IPS DF 4.7 (cell line): ENCODE measurements around the gene IL4I1.
"Not testable (repeated sequence)": the region's sequence is repeated elsewhere in the genome, so short reads cannot be mapped to it uniquely, and the experiment has no call there.

ENCODE experiments used
- DNase-seq: peaks from one replicate; pipeline ENCODE4 v3.0.0-alpha.2; 2013; ENCODE audit warnings: low spot score; ENCODE audit errors: extremely low read depth

The IL4I1 gene

DNA sequence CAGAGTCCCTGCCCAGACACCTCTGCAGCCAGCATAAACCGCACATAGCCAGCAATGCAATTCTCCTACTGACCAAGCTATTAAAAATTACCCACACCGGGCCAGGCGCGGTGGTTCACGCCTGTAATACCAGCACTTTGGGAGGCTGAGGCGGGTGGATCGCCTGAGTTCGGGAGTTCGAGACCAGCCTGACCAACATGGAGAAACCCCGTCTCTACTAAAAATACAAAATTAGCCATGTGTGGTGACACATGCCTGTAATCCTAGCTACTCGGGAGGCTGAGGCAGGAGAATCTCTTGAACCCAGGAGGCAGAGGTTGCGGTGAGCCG, 28.2 kb upstream of the IL4I1 start:
- DNase-seq: not testable (repeated sequence)

DNA sequence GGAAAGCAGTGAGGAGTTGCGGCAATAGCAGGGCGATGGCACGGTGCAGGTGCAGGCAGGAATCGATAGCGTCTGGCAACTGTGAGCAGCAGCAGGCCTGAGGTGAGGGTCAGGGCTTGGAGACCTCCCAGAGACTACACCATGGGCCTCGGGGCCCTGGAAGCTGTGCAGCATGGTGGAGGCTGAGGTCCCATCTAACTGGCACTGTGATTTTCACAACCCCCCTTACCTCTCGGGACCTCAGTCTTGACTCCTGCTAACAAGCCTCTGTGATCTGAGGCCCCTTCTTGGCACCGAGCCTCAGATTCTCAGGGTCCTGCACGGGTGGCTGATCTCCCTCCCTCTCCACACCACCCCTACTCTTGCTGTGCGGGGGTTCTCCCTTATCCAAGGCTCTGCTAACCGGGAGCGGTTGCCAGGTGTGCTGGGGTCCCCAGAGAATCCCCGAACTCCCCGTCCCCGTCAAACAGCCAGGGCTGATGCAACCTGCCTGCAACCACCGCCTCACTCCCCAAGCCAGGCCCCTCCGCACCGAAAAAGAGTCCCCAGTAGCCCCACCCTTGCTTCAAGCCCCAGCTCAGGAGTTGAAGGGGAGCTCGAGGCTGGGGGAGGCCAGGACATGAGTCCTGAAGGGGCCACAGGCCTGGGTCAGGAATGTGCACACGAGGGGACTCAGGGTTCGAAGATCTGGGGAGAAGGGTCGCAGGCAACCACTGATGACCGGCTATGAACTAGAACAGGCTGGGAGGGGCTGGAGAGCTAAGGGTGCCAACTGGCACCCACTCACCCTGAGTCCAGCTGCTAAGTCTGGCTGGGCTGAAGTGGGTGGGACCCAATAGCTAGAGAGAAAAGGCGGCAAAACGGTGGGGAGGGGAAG, 27.6 kb upstream of the IL4I1 start:
- DNase-seq: no peak

DNA sequence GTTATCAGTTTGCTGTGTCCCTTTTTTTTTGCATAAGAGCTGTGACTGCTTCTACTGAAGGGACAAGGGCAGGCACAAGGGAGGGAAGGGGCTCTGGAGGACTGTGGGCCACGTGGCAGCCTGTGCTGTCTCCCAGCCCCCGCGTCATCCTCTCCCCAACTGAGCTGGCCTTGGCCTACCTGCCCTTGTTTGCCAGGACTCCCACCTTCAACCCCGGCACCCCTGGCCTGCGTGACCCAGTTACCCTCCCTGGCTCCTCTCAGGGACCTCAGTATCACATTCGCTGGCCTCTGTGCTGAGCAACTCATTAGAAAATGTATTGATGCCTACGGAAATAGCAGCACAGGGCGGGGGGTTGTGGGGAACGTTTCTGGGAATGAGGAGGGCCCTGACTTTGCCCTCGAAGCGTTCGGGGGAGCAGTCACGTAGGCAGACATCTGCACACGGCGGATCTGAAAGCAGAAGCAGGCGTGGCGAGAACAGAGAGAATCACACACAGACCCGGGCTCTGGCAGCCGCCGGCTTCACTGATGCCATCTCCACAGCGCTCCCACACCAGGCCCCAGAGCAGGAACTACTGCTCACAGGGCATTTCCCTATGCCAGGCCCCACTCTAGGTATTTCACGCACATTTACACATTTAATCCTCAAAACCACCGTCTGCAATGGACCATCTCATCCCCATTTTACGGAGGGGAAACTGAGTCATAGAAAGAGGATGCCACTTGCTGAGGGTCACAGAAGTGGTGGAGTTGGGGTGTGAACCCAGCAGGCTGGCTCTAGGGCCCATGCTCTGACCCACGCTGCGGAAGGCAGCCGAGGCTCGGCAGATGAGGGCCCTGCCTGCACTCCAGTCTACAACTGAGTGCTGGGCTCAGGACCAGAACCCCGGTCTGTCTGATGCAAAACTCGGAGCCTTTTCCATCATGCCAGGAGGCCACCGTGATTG, 26.6 kb upstream of the IL4I1 start:
- no peak for DNase-seq

DNA sequence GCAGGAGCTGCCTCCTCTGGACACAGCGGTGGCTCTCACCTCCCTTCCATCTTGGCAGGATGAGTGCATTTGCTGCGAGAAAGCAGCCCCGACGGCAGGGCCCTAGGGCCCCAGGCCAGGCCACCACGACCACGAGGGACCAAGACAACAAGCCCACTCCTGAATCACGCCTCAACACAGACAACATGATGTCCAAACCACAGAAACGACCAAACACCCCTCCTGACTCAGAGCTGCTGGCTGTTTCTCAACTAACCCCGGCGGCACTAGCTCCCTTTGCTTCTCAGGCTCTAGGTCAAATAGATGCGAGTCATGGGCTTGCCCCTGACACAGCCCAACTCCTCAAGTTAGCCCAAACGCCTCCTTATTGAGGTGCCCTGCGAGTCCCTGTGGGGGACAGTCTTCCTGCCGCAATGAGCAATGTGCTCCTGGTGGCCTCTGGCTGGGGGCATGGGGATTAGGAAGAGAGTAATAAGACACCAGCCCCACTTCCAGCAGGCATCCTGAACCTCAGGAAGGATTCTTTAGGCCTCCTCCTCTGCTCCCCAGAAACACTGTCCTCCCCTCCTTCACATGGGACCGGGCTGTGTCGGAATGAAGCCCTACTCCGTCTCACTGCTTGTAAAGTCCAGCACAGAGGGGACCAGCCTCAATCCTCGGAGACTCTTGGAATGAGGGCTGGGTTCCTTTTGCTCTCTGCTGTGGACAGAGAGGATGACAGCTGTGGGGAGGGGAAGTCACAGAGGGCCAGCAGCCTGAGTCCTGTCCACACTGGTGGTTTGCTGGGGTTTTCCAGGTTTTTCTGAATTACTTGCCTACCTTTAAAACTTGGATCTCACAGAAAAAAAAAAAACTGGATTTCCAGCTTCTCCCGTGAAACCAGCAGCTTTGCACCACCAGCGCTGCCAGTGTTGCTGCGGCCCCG, 25.4 kb upstream of the IL4I1 start:
- no peak for DNase-seq

- DNase-seq: no peak
Observed at GRCh38 chr19:49920624-49921363, 24.1 kb upstream of the IL4I1 start.

GRCh38 chr19:49918089-49918488, 21.4 kb upstream of the IL4I1 start:
- no peak for DNase-seq

- no peak for DNase-seq
Observed at GRCh38 chr19:49916839-49917733, 20.4 kb upstream of the IL4I1 start.

- DNase-seq: no peak
Observed at GRCh38 chr19:49915271-49915670, 18.6 kb upstream of the IL4I1 start.

GRCh38 chr19:49913720-49914119, 17.0 kb upstream of the IL4I1 start:
- DNase-seq: no peak

DNA sequence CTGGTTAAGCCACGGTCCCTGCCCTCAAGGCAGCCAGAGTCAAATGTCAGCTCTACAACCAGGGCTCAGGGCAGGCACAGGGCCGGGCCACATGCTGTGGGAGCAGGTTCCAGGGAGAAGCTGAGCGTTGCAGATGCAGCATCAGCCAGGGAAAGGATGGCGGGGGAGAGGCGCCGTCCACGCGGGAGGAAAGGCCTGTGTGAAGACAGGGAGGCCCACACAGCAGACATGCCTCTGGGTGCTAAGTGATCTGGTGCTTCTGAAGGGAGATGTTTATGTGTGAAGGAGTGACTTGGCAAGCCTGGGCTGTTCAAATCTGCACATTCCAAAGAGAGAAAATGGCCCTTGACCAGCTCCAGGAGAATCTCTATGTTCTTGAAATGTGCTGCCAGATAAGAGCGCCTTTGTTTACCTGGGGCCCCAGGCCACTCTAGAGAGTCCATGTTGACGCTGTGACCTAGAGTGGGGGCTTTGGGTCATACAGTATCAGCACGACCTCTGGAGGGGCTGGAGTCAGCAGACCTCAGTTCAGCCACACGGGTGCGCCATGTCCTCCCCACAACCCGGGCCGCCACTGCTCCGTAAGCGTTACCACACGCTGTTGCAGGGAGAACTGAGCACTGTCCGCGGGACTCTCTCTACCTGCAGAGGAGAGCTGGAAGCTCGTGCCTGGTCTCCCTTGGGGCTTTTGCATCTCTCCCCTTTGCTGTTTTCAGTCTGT, 16.4 kb upstream of the IL4I1 start:
- no peak for DNase-seq

DNA sequence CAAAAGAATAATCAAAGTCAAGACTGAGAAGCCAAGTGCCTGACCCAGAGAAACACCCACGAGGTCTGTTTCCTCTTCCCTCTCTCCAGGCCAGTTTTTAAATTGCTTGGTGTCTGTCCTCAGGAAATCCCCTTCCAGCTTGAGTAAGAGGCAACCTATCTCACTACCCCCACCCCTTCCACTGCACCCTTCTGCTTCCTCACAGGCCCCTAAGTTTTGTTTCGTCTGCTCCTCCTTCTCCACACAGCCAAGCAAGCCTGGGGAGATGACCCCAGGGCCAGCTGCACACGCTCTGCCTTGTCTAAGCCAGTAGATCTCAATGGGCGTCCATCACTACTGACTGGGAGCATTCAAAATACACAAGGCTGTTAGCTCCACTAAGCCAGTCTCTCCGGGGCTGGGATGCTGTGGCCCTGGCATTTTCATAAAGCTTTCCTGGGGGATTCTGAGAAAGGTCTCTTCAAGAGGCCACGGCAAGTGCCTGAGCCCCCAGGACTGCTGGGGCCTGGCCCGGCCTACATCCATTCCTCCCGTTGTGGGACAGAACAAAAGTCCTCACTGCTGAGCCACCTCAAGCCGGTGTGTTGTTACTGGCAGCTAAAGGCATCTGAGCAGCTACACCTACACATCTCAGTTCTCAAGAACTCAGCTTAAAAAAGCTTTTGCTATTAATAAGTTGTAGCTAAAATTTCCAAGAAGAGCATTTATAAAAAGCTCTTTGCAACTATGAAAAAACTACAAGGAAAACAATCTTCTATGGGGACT, 14.9 kb upstream of the IL4I1 start:
- DNase-seq: no peak

- no peak for DNase-seq
Observed at GRCh38 chr19:49910179-49910578, 13.5 kb upstream of the IL4I1 start.

- no peak for DNase-seq
Observed at GRCh38 chr19:49908480-49909420, 12.1 kb upstream of the IL4I1 start.

DNA sequence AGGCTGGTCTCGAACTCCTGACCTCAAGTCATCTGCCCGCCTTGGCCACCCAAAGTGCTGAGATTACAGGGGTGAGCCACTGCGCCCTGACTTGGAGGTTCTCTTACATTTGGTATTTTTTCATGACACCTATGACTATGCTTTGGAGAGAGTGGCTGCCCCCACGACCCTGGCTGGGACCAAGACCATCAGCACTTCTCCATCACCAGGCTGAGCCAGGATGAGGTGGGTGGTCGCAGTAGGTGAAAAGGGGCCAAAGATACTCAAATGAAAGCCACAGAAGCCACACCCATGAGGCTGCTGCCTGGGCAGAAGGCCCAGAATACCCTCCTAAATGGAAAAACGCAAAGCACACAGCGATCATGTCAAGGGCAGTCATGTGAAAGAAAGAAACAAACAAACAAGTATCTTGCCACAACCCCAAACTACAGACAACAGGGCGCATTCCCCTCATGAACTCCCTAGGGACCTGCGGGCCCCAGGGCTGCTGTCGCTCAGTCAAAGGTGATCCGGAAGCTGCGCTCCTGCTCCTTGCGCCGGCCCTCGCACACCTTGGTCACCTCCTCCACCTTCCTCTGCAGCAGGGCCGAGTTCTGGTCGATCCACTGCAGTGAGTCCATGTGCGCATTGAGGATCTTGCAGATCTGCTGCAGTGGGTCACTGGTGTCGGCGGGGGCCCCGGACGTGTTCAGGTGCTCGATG, 11.2 kb upstream of the IL4I1 start:
- DNase-seq: no peak

DNA sequence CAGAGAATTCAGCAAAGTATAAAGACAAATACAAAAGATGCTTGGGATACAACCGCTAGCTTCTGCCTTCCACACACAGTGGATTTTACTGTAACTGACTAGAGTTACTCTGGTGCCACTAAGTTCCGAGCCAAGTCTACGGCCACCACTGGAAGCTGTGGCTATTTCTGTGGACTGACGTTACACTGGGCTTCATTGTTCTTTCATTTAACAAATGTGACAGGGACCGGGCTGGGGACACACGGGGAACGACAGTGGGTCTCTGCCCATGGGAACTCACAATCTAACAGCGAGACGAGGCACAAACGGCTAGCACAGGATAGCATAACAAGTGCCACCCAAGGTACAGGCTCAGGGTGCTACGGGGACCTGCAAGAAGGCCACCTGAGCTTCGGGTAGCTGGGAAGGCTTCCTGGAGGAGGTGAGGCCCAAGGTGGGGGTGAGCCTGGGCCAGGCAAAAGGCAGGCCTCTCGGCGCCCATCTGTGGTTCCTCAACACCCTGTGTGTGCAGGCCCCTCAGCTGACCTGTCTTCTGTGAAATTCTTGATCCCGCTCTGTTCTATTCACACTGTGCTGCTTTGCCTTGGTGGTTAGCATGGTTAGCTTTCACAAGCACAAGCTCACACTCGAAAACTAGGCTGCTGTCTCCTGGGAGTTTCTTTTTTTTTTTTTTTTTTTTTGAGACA, 10.3 kb upstream of the IL4I1 start:
- no peak for DNase-seq

DNA sequence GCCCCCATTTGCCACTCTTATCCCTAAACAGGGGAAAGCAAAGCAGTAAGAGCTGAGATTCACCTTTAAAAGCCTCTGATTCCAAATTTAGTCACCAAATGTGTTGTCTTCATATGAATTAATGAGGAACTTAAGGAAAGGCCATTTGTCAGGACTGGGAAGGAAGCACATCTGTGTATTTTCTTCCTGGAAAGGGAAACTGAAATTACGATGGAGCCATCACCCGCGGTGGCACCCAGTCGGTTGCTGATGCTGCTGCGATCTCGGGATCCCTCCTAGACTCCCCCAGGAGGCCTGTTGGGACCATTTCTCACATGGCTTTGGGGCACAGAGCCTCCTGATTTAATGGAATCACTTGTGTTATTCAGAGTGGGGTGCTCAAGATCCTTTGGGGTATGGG, 7.4 kb upstream of the IL4I1 start:
- DNase-seq: no peak
